ENCODE results near the gene OR6C74.

The OR6C74 gene

DNA sequence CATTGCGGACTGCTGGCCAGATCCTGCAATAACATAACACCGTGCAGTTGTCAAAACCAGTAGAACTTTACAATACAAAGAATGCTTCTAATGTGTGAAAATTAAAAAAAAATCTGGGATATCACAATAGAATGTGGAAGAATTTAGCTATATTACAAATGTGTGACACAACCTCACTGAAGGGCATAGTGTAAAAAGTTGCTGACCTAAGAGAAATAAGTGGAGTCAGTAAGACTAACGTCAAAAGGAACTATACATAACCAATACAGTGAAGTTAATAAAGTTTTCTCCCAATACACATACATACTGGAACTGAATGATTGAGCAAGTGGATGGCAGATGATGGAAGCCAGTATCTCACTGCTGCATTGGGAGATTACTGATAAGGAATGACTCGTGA, 12.4 kb downstream of the OR6C74 start:
- no peak overlapping the region for H3K4me3 ChIP-seq (ENCODE audit: low read length)
- no peak for TF ChIP-seq CTCF (IDR thresholded peaks at IDR 0.05; ENCODE audit: insufficient read depth, low read depth, low read length, missing control alignments)
- DNase-seq (ENCODE audit: low read depth): no peak

- DNase-seq (ENCODE audit: low read depth): no peak
- no peak overlapping the region for H3K4me3 ChIP-seq (ENCODE audit: low read length)
- no peak for TF ChIP-seq CTCF (IDR thresholded peaks at IDR 0.05; ENCODE audit: insufficient read depth, low read depth, low read length, missing control alignments)
These were observed 13.9 kb downstream of the OR6C74 start for GRCh38 chr12:55258303-55258702.

DNA sequence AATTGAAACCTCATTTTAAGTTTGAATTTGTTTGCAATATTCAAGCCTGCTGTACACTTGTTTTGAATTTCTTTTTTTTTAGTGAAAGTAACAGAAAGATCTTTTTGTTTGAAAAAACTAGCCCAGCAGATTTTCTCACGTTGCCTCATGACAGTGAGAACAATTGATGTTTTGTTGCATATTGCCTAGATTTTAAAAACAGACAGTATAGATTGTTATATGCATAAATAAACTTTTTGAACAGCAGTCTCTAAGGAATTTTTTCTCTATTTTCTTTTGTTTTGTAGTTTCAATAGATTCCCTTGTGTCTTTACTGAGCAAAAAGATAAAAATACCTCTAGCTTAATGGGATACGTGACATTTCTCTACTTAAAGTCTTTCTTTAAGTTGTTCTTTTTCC, 36.6 kb downstream of the OR6C74 start:
- no peak for TF ChIP-seq CTCF (IDR thresholded peaks at IDR 0.05; ENCODE audit: insufficient read depth, low read depth, low read length, missing control alignments)
- H3K4me3 ChIP-seq (ENCODE audit: low read length): no peak overlapping the region
- no peak for DNase-seq (ENCODE audit: low read depth)

- TF ChIP-seq CTCF (IDR thresholded peaks at IDR 0.05; ENCODE audit: insufficient read depth, low read depth, low read length, missing control alignments): no peak
- no peak for DNase-seq (ENCODE audit: low read depth)
- no peak overlapping the region for H3K4me3 ChIP-seq (ENCODE audit: low read length)
These were observed 45.6 kb downstream of the OR6C74 start for GRCh38 chr12:55289999-55290398.

Measured in epithelial cell of esophagus (primary cell).